ENCODE results near the gene REV1.
"Not testable (repeated sequence)": the region's sequence is repeated elsewhere in the genome, so short reads cannot be mapped to it uniquely, and the experiment has no call there.

The REV1 gene

DNA sequence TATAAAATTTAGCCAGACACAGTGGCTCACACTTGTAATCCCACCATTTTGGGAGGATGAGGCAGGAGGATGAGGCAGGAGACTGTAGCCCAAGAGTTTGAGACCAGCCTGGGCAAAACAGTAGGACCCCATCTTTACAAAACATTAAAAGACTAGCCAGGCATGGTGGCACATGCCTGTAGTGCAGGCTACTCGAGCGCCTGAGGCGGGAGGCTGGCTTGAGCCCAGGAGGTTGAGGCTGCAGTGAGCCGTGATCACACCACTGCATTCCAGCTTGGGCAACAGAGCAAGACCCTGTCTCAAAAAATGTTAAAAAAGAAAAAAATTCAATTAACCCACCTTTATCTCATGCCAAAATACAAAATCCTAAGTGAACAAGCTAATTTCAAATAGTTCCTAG lies 4.0 kb downstream of the REV1 start:
- no peak for DNase-seq

- no peak for DNase-seq
Observed at GRCh38 chr2:99485411-99485810, 4.4 kb downstream of the REV1 start.

GRCh38 chr2:99484205-99484604 lies 5.6 kb downstream of the REV1 start:
- DNase-seq: no peak

- no peak for DNase-seq
Observed at GRCh38 chr2:99481941-99482340, 7.9 kb downstream of the REV1 start.

DNA sequence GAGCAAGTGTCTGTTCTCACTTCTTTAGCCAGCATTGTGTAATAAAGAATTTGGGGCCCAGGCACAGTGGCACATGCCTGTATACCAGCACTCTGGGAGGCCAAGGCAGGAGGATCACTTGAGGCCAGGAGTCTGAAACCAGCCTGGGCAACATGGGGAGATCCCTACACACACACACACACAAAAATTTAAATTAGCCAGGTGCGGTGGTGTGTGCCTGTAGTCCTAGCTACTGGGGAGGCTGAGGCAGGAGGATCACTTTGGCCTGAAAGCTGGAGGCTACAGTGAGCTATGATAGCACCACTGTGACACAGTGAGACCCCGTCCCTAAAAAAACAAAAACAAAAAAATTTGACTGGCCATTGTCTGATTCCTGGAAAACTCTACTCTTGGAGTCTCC lies 8.3 kb downstream of the REV1 start:
- DNase-seq: no peak

- no peak for DNase-seq
Observed at GRCh38 chr2:99480390-99480789, 9.4 kb downstream of the REV1 start.

DNA sequence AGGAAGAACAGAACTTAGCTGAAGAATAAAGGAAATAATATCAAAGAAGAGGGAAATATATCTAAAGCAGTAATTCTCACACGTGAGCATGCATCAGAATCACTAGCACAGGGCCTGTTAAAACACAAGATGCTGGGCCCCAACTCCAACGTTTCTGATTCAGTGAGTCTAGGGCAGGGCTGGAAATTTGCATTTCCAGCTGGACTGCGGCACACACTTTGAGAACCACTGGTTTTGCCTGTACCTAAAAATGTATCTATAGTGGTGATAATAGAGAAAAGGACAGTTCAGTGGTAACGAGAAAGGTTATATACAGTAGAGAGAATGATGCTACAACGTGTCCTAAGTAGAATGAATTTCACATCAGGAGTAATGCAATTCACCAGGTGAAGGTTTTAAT lies 11.2 kb downstream of the REV1 start:
- DNase-seq: no peak

DNA sequence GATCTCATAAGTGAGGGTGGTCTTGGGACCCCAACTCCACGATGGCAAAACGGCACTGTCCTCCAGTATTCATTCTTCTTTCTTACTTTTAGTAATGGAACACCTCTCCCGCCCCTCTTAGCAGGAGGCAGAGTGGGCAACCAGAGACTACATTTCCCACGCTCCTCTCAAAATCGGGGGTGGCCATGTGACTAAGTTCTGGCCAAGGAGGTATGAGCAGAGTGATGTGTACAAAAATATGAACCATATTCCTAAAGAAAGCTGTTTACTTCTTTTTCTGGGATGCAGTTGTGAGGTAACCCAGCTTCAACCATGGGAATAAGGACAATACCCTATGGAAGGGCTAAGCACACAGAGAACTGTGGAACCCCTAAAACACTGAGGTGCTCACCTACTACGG lies 12.8 kb downstream of the REV1 start:
- DNase-seq: no peak

GRCh38 chr2:99476629-99477028 lies 13.2 kb downstream of the REV1 start:
- DNase-seq: no peak

DNA sequence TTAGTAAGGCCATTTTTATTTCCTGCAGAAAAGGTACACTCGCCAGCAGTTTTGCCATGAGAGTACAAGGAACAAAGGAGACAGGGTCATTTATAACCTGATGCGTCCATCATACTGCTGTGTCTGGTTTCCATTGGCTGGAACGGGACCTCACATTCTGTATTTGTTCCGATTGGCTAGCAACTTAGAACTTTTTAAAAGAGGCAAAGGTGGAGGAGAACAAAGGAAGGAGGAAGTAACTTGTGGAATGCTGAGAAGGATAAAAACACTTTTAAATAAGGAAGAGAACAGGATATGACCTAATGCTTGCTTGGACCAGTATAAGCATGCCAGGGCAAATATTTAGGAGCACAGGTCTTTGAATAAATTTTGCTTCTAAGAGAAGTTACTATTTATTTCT lies 14.7 kb downstream of the REV1 start:
- not testable (repeated sequence) for DNase-seq

GRCh38 chr2:99473518-99474083 lies 16.2 kb downstream of the REV1 start:
- DNase-seq: no peak

GRCh38 chr2:99472600-99472960 lies 17.2 kb downstream of the REV1 start:
- DNase-seq: no peak

GRCh38 chr2:99471654-99472599 lies 17.9 kb downstream of the REV1 start:
- no peak for DNase-seq

GRCh38 chr2:99470957-99471356 lies 18.9 kb downstream of the REV1 start:
- no peak for DNase-seq

- not testable (repeated sequence) for DNase-seq
Observed at GRCh38 chr2:99470459-99470858, 19.4 kb downstream of the REV1 start.

DNA sequence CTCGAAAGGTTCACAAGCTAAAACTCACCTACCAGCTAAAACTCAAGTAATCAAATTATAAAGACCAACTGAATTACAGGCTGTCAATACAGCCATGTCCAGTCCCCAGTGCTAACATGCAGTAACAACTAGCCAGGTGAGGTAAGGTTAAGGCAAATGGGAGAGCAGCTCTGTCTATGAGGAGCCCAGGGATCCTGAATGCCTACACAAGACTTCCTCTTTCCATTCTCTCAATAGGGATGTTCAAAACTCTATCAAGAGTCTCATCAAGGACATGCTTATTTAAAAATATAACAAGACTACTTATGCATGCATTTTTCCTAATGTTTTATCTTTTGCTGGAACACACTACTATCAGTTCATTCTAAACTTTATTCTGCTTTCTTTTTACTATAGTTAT lies 20.4 kb downstream of the REV1 start:
- no peak for DNase-seq

DNA sequence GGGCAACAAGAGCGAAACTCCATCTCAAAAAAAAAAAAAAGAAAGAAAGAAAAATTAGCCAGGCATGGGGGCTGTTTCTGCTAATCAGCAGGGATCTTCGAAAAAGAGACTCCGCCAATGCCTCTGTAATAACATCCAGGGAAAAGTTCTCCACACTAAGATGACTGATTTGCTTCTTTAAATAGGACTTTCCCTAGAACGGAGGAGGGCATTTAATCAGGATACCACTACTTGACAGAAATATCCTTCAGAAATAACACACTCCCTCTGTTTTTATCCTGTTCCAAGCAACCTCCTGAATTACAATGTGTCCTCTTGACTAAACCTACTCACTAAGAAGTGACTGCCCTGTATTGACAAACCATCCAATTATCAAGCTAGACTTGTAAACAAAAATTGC lies 21.7 kb downstream of the REV1 start:
- no peak for DNase-seq

DNA sequence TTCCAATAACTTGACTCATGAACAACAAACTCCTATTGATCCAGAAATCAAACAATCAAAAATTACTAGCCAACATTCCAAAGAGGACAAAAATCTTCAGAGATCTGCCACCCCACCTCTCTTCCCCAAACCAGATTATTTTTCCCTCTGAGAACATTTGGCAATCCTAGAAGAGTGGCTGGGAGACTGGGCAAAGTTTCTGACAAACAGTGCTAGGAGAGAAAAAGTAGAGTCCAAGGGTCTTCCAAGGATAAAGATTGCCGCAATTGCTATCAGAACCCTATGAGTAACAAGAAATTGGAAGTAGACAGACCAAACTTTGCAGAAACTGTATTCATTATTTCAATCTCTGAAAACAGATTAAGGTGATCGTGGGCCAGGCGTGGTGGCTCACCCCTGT lies 22.4 kb downstream of the REV1 start:
- DNase-seq: no peak

- no peak for DNase-seq
Observed at GRCh38 chr2:99461828-99462483, 27.9 kb downstream of the REV1 start.

DNA sequence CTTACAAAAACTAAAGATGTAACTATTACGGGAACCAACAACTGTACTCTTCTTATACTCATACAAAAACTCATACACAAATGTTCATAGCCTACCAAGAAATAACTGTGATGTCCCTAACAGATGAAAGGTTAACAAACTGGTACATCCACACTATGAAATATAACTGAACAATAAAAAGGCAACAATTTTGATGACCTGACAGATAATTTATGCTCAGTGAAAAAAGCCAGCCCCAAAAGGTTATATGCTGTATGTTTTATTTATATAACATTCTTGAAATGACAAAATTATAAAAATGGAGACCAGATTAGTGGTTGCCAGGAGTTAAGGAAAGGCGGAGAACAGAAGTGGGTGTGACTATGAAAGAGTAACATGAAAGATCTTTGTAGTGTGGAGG lies 31.3 kb downstream of the REV1 start:
- DNase-seq: no peak

DNA sequence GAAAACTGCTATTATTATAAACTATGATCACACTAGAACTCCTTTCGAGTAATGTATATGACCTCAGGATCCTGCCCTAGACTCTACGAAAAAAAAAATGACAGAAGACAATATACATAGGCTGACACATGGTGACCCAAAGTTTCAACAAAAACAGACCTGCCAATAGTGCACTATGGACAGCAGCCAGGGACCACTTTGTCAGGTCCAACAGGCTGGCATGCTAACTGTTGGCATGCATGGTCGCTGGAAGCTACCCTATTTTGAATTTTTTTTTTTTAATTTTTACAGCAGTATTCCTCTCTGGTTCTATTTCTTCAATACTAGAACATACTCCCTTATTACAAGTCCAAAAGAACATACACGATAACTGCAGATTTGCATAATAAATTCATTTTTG lies 38.1 kb downstream of the REV1 start:
- no peak for DNase-seq

GRCh38 chr2:99451280-99451679 lies 38.5 kb downstream of the REV1 start:
- DNase-seq: no peak

- DNase-seq: no peak
Observed at GRCh38 chr2:99450199-99450598, 39.6 kb downstream of the REV1 start.

GRCh38 chr2:99448556-99448955 lies 41.3 kb downstream of the REV1 start:
- DNase-seq: no peak
